GM06990 (cell line): ENCODE measurements around the gene DLL4.

Experiments used
- DNase-seq: peaks from one replicate; pipeline ENCODE4 v3.0.0-alpha.2; 2011; ENCODE audit not compliant: insufficient read length; ENCODE audit errors: extremely low read depth
- H3K27me3 ChIP-seq: replicated peaks from 2 replicates; pipeline ENCODE4 v1.6.0; 2011; ENCODE audit warnings: low read length; ENCODE audit not compliant: control insufficient read depth, insufficient read depth
- H3K36me3 ChIP-seq: 2 replicates; pipeline ENCODE4 v1.5.1; 2011; ENCODE audit warnings: low read length; ENCODE audit not compliant: control insufficient read depth, insufficient read depth
- H3K4me3 ChIP-seq: replicated peaks from 2 replicates; pipeline ENCODE4 v1.5.1; 2011; ENCODE audit warnings: low read depth, mild to moderate bottlenecking, control low read depth, low read length
- CTCF ChIP-seq: IDR thresholded peaks from 2 replicates; pipeline ENCODE4 v1.5.1; 2011; ENCODE audit warnings: low read length, control low read depth, mild to moderate bottlenecking, inconsistent platforms; ENCODE audit not compliant: insufficient read depth, poor library complexity, severe bottlenecking

The DLL4 gene

GRCh38 chr15:40894681-40895448 is 34.3 kb upstream of the DLL4 start:
- H3K4me3 ChIP-seq: peak overlapping the region; percentile 95
- peak; percentile 63 for TF ChIP-seq CTCF
- DNase-seq: peak; percentile 65
- no peaks in the 10 kb centered on the region for H3K27me3 ChIP-seq
- peaks cover 12% of the 10 kb centered on the region for H3K36me3 ChIP-seq

DNA sequence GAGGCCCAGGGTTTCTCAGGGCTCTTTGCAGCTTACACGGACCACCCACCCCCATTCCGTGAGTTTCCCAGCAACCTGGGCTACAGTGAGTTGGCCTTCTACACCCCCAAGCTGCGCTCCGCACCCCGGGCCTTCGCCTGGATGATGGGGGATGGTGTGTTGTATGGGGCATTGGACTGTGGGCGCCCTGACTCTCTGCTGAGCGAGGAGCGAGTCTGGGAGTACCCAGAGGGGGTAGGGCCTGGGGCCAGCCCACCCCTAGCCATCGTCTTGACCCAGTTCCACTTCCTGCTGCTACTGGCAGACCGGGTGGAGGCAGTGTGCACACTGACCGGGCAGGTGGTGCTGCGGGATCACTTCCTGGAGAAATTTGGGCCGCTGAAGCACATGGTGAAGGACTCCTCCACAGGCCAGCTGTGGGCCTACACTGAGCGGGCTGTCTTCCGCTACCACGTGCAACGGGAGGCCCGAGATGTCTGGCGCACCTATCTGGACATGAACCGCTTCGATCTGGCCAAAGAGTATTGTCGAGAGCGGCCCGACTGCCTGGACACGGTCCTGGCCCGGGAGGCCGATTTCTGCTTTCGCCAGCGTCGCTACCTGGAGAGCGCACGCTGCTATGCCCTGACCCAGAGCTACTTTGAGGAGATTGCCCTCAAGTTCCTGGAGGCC is 29.5 kb upstream of the DLL4 start:
- no peak overlapping the region for H3K4me3 ChIP-seq
- H3K36me3 ChIP-seq: peaks cover 41% of the 10 kb centered on the region
- H3K27me3 ChIP-seq: no peaks in the 10 kb centered on the region
- no peak for TF ChIP-seq CTCF
- DNase-seq: no peak

DNA sequence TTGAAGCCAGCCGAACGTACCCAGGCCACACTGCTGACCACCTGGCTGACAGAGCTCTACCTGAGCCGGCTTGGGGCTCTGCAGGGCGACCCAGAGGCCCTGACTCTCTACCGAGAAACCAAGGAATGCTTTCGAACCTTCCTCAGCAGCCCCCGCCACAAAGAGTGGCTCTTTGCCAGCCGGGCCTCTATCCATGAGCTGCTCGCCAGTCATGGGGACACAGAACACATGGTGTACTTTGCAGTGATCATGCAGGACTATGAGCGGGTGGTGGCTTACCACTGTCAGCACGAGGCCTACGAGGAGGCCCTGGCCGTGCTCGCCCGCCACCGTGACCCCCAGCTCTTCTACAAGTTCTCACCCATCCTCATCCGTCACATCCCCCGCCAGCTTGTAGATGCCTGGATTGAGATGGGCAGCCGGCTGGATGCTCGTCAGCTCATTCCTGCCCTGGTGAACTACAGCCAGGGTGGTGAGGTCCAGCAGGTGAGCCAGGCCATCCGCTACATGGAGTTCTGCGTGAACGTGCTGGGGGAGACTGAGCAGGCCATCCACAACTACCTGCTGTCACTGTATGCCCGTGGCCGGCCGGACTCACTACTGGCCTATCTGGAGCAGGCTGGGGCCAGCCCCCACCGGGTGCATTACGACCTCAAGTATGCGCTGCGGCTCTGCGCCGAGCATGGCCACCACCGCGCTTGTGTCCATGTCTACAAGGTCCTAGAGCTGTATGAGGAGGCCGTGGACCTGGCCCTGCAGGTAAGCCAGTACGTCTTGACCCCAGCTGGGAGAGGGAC is 28.7 kb upstream of the DLL4 start:
- Histone ChIP-seq H3K27me3 (no peaks in the 10 kb centered on the region), H3K4me3 (no peak overlapping the region), H3K36me3 (peaks cover 44% of the 10 kb centered on the region)
- DNase-seq: no peak
- TF ChIP-seq CTCF: no peak

DNA sequence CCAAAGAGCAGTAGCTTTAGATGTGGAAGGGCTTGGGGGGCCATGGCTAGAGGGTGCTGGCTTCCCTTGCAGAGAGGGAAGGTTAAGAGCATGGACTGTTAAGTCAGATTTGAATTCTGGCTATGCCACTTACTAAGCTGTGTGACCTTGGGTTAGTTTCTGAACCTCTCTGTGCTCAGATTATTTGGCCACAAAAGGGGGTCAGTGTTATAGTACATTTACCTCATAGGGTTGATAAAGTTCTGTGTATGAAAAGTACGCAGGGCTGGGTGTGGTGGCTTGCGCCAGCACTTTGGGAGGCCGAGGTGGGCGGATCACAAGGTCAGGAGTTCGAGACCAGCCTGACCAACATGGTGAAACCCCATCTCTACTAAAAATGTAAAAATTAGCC is 28.1 kb upstream of the DLL4 start:
- no peak for TF ChIP-seq CTCF
- Histone ChIP-seq H3K36me3 (peaks cover 40% of the 10 kb centered on the region), H3K4me3 (no peak overlapping the region)

DNA sequence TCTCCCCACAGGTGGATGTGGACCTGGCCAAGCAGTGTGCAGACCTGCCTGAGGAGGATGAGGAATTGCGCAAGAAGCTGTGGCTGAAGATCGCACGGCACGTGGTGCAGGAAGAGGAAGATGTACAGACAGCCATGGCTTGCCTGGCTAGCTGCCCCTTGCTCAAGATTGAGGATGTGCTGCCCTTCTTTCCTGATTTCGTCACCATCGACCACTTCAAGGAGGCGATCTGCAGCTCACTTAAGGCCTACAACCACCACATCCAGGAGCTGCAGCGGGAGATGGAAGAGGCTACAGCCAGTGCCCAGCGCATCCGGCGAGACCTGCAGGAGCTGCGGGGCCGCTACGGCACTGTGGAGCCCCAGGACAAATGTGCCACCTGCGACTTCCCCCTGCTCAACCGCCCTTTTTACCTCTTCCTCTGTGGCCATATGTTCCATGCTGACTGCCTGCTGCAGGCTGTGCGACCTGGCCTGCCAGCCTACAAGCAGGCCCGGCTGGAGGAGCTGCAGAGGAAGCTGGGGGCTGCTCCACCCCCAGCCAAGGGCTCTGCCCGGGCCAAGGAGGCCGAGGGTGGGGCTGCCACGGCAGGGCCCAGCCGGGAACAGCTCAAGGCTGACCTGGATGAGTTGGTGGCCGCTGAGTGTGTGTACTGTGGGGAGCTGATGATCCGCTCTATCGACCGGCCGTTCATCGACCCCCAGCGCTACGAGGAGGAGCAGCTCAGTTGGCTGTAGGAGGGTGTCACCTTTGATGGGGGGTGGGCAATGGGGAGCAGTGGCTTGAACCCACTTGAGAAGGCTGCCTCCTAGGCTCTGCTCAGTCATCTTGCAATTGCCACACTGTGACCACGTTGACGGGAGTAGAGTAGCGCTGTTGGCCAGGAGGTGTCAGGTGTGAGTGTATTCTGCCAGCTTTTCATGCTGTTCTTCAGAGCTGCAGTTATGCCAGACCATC is 26.3 kb upstream of the DLL4 start:
- no peak overlapping the region for H3K4me3 ChIP-seq
- H3K36me3 ChIP-seq: peaks cover 40% of the 10 kb centered on the region
- no peak for DNase-seq
- no peaks in the 10 kb centered on the region for H3K27me3 ChIP-seq
- no peak for TF ChIP-seq CTCF

More for the DNA sequence above, 28.1 kb upstream of the DLL4 start:
- no peaks in the 10 kb centered on the region for H3K27me3 ChIP-seq
- no peak for DNase-seq
